H1 (cell line): ENCODE data around the gene KCTD16. TPM values are rescaled to one million over a fixed set of nuclear protein-coding genes. Genes with fewer than 3 reads are reported as not detected.

Experiments
- ASH2L ChIP-seq: fragments of 200-600, 300-600 bp; sonication (generic); IDR thresholded peaks from one replicate; pipeline ENCODE4 v1.7.1; 2017; ENCODE audit warnings: low read length
- BCL11A ChIP-seq, 2 experiments: IDR thresholded peaks; one replicate each; pipeline ENCODE4 v1.6.1; 2011; ENCODE audit warnings: low read depth in 2 of 2, low read length in 2 of 2, mild to moderate bottlenecking in 2 of 2
- CEBPB ChIP-seq: IDR thresholded peaks from 2 replicates; pipeline ENCODE4 v1.6.1; 2012; ENCODE audit warnings: low read depth, low read length
- CHD7 ChIP-seq: fragments of 300-600 bp; sonication (generic); IDR thresholded peaks from 2 replicates; pipeline ENCODE4 v1.7.1; 2012; ENCODE audit warnings: low read length, moderate library complexity, mild to moderate bottlenecking, inconsistent platforms; ENCODE audit not compliant: insufficient replicate concordance
- EGR1 ChIP-seq: IDR thresholded peaks from 2 replicates; pipeline ENCODE4 v1.6.1; 2011; ENCODE audit warnings: low read depth, low read length, borderline replicate concordance
- EZH2 ChIP-seq: fragments of 200-600 bp; sonication (generic); IDR thresholded peaks from 2 replicates; pipeline ENCODE4 v1.7.1; 2012; ENCODE audit warnings: low read depth, mild to moderate bottlenecking, moderate library complexity, low read length, inconsistent platforms; ENCODE audit not compliant: severe bottlenecking
- HDAC6 ChIP-seq: IDR thresholded peaks from one replicate; pipeline ENCODE4 v1.7.1; 2012; ENCODE audit warnings: low read depth, mild to moderate bottlenecking, inconsistent platforms, low read length, moderate library complexity
- JUN ChIP-seq: IDR thresholded peaks from 2 replicates; pipeline ENCODE4 v1.6.1; 2011; ENCODE audit warnings: low read depth, mild to moderate bottlenecking, improper control_type of control experiment, low read length
- MAX ChIP-seq: IDR thresholded peaks from 2 replicates; pipeline ENCODE4 v1.6.1; 2012; ENCODE audit warnings: inconsistent platforms
- SIX5 ChIP-seq: IDR thresholded peaks from 2 replicates; pipeline ENCODE4 v1.6.1; 2011; ENCODE audit warnings: mild to moderate bottlenecking, low read depth, low read length
- TBP ChIP-seq: IDR thresholded peaks from 2 replicates; pipeline ENCODE4 v1.6.1; 2011; ENCODE audit warnings: low read depth, low read length, improper control_type of control experiment
- TCF12 ChIP-seq: IDR thresholded peaks from 2 replicates; pipeline ENCODE4 v1.6.1; 2011; ENCODE audit warnings: low read depth, mild to moderate bottlenecking, low read length
- TEAD4 ChIP-seq: IDR thresholded peaks from 2 replicates; pipeline ENCODE4 v1.6.1; 2012; ENCODE audit warnings: low read depth, low read length, inconsistent platforms, mixed read lengths
- YY1 ChIP-seq: IDR thresholded peaks from 2 replicates; pipeline ENCODE4 v1.6.1; 2011; ENCODE audit warnings: low read depth, mild to moderate bottlenecking, low read length
- polyA plus RNA-seq, 7 experiments: library from polyadenylated mRNA; depleted of rRNA in 3 of 7; stranded (reverse) in 5 of 7; unstranded in 2 of 7; fragments of >200 nt in 5 of 7; fragments of 200-250 nt in 2 of 7; gene quantifications; 1 replicate in 5 of 7; 2 replicates in 1 of 7; 4 replicates in 1 of 7; pipeline versions ENCODE4 v1.2.1 to v1.2.3, GENCODE V29; 2011 to 2013; ENCODE audit warnings: missing spikeins in 2 of 7, mixed read lengths in 2 of 7
- total RNA-seq: library from RNA; stranded (reverse); fragmentation: NEBNext Ultra II Directional; extraction: Animal tissue kit (Norgen Biotek cat#: 25700); gene quantifications from 2 replicates; pipeline ENCODE4 v1.2.1, GENCODE V29; 2021

KCTD16 gene
- total and polyA plus RNA-seq, 2 of the 8 experiments (the other 6 are each of a cell fraction or from before 2014, with no cell fraction given): 0.03 to 0.24 TPM

GRCh38 chr5:144315026-144315425 lies 144.4 kb downstream of the KCTD16 start (continued):
- TF ChIP-seq CHD7 (no peak), HDAC6 (no peak), SIX5 (no peak), EZH2 (no peak), TBP (no peak), JUN (no peak), TCF12 (no peak), CEBPB (no peak), YY1 (no peak), MAX (no peak), ASH2L (no peak), BCL11A (IDR thresholded peaks at IDR 0.05; ENCODE audit: low read depth in 2 of 2, low read length in 2 of 2) (no peak), TEAD4 (no peak), EGR1 (no peak)
